ENCODE data around the gene YIPF7. TPM values are rescaled to one million over a fixed set of nuclear protein-coding genes. Genes with fewer than 3 reads are reported as not detected.

Gene YIPF7
- total RNA-seq, 3 donors from 2014 or later: not detected

- intact Hi-C loops (cut with DNase I, micrococcal nuclease): no loop called here
- peak; percentile 92 to 95 (median 93) for DNase-seq
- peak within 1 kb of the TSS; percentile 83 for H3K4me3 ChIP-seq
- H3K36me3 ChIP-seq (ENCODE audit: low read depth): no peaks in the 10 kb centered on the region
- peaks cover 16% of the 10 kb centered on the region for H3K4me1 ChIP-seq (ENCODE audit: low read depth)
- no peaks in the 10 kb centered on the region for H3K9me3 ChIP-seq
- no peak for TF ChIP-seq CTCF (IDR thresholded peaks at IDR 0.05)
- ATAC-seq: peak; percentile 99
Observed at GRCh38 chr4:44678094-44679041, 26.9 kb upstream of the YIPF7 start, which contains the start of gene GUF1. GUF1 (plus strand) TSS chr4:44678420; CDS start chr4:44678623, 203 bp downstream.

GRCh38 chr4:44675366-44675765 is 23.9 kb upstream of the YIPF7 start:
- Histone ChIP-seq H3K36me3 (ENCODE audit: low read depth) (no peaks in the 10 kb centered on the region), H3K4me3 (no peak overlapping the region), H3K9me3 (no peaks in the 10 kb centered on the region), H3K4me1 (ENCODE audit: low read depth) (peaks cover 11% of the 10 kb centered on the region)
- no peak for TF ChIP-seq CTCF (IDR thresholded peaks at IDR 0.05)
- intact Hi-C loops (cut with DNase I, micrococcal nuclease): no loop called here
- no peak for ATAC-seq
- DNase-seq: no peak

GRCh38 chr4:44674471-44674870 is 23.0 kb upstream of the YIPF7 start:
- Histone ChIP-seq H3K36me3 (ENCODE audit: low read depth) (no peaks in the 10 kb centered on the region), H3K4me3 (no peak overlapping the region), H3K9me3 (no peaks in the 10 kb centered on the region), H3K4me1 (ENCODE audit: low read depth) (peaks cover 2% of the 10 kb centered on the region)
- intact Hi-C loops (cut with DNase I, micrococcal nuclease): no loop called here
- ATAC-seq: no peak
- TF ChIP-seq CTCF (IDR thresholded peaks at IDR 0.05): no peak
- no peak for DNase-seq

GRCh38 chr4:44671636-44672035 is 20.2 kb upstream of the YIPF7 start:
- DNase-seq: no peak
- Histone ChIP-seq H3K9me3 (no peaks in the 10 kb centered on the region), H3K4me3 (no peak overlapping the region), H3K4me1 (ENCODE audit: low read depth) (no peaks in the 10 kb centered on the region), H3K36me3 (ENCODE audit: low read depth) (no peaks in the 10 kb centered on the region)
- no peak for ATAC-seq
- no peak for TF ChIP-seq CTCF (IDR thresholded peaks at IDR 0.05)
- intact Hi-C loops (cut with DNase I, micrococcal nuclease): no loop called here

- no peak for DNase-seq
- intact Hi-C loops (cut with DNase I, micrococcal nuclease): no loop called here
- H3K4me1 ChIP-seq (ENCODE audit: low read depth): no peaks in the 10 kb centered on the region
- no peak overlapping the region for H3K4me3 ChIP-seq
- no peaks in the 10 kb centered on the region for H3K36me3 ChIP-seq (ENCODE audit: low read depth)
- ATAC-seq: no peak
- H3K9me3 ChIP-seq: no peaks in the 10 kb centered on the region
- TF ChIP-seq CTCF (IDR thresholded peaks at IDR 0.05): no peak
Observed at GRCh38 chr4:44670506-44671199, 19.2 kb upstream of the YIPF7 start.
